Mucosa of rectum (tissue), 2 donors: ENCODE measurements around the gene INPP4A.

ENCODE experiments used
- H3K27ac ChIP-seq, 2 donors: one replicate each; pipeline ENCODE4 v1.7.0; 2013; ENCODE audit warnings: inconsistent platforms in 2 of 2, low read depth in 2 of 2, low read length in 2 of 2
- H3K27me3 ChIP-seq, 2 donors: one replicate each; pipeline ENCODE4 v1.7.0; 2013; ENCODE audit warnings: low read length in 2 of 2; ENCODE audit not compliant: control insufficient read depth in 2 of 2, insufficient read depth in 2 of 2
- H3K36me3 ChIP-seq, 2 donors: one replicate each; pipeline ENCODE4 v1.7.0; 2013; ENCODE audit warnings: low read length in 2 of 2; ENCODE audit not compliant: control insufficient read depth in 2 of 2, insufficient read depth in 2 of 2
- H3K4me1 ChIP-seq, 2 donors: one replicate each; pipeline ENCODE4 v1.7.0; 2013; ENCODE audit warnings: low read length in 2 of 2, mild to moderate bottlenecking in 1 of 2; ENCODE audit not compliant: control insufficient read depth in 2 of 2, insufficient read depth in 2 of 2
- H3K4me3 ChIP-seq, 2 donors: one replicate each; pipeline ENCODE4 v1.7.0; 2013; ENCODE audit warnings: low read length in 2 of 2
- H3K9ac ChIP-seq, 2 donors: one replicate each; pipeline ENCODE4 v1.7.0; 2013; ENCODE audit warnings: low read length in 2 of 2, low read depth in 1 of 2, mild to moderate bottlenecking in 1 of 2
- H3K9me3 ChIP-seq, 2 donors: one replicate each; pipeline ENCODE4 v1.7.0; 2013; ENCODE audit warnings: low read length in 2 of 2; ENCODE audit not compliant: control insufficient read depth in 2 of 2
- donor health status: healthy.
- donor health status: Normal muscosa, but diverticular disease.

Gene INPP4A

GRCh38 chr2:98578231-98578630 is 133.6 kb downstream of the INPP4A start:
- peaks cover 0 to 2% of the 10 kb centered on the region in 2 donors for H3K4me1 ChIP-seq
- H3K9me3 ChIP-seq, result no peaks in the 10 kb centered on the region
- peaks cover 16 to 56% of the 10 kb centered on the region in 2 donors for H3K36me3 ChIP-seq
- no peak overlapping the region for H3K27ac ChIP-seq
- H3K27me3 ChIP-seq, result no peaks in the 10 kb centered on the region
- H3K9ac ChIP-seq, result no peak overlapping the region
- H3K4me3 ChIP-seq, result no peak overlapping the region

- Histone ChIP-seq H3K27me3 (no peaks in the 10 kb centered on the region), H3K36me3 (peaks cover 16 to 55% of the 10 kb centered on the region in 2 donors), H3K4me1 (peaks cover 11 to 14% of the 10 kb centered on the region in 2 donors), H3K27ac (no peak overlapping the region), H3K9me3 (no peaks in the 10 kb centered on the region), H3K4me3 (no peak overlapping the region), H3K9ac (no peak overlapping the region)
Observed at GRCh38 chr2:98579926-98580325, 135.3 kb downstream of the INPP4A start.

- H3K9me3 ChIP-seq, result no peaks in the 10 kb centered on the region
- no peaks in the 10 kb centered on the region for H3K27me3 ChIP-seq
- H3K36me3 ChIP-seq, result peaks cover 18 to 50% of the 10 kb centered on the region in 2 donors
Observed at GRCh38 chr2:98580656-98581284, 136.1 kb downstream of the INPP4A start.

GRCh38 chr2:98582523-98582922 is 137.9 kb downstream of the INPP4A start:
- no peak overlapping the region for H3K27ac ChIP-seq
- peaks cover 11 to 14% of the 10 kb centered on the region in 2 donors for H3K4me1 ChIP-seq
- no peak overlapping the region for H3K4me3 ChIP-seq
- peaks cover 15 to 38% of the 10 kb centered on the region in 2 donors for H3K36me3 ChIP-seq
- no peaks in the 10 kb centered on the region for H3K27me3 ChIP-seq
- no peaks in the 10 kb centered on the region for H3K9me3 ChIP-seq
- no peak overlapping the region for H3K9ac ChIP-seq

More at GRCh38 chr2:98580656-98581284, 136.1 kb downstream of the INPP4A start:
- no peak overlapping the region for H3K4me3 ChIP-seq
- peaks cover 11 to 14% of the 10 kb centered on the region in 2 donors for H3K4me1 ChIP-seq
- no peak overlapping the region for H3K9ac ChIP-seq
- no peak overlapping the region for H3K27ac ChIP-seq

GRCh38 chr2:98583276-98583675 is 138.6 kb downstream of the INPP4A start:
- no peaks in the 10 kb centered on the region for H3K27me3 ChIP-seq
- H3K27ac ChIP-seq, result no peak overlapping the region
- no peaks in the 10 kb centered on the region for H3K9me3 ChIP-seq
- H3K36me3 ChIP-seq, result peaks cover 17 to 36% of the 10 kb centered on the region in 2 donors
- H3K4me1 ChIP-seq, result peaks cover 11 to 14% of the 10 kb centered on the region in 2 donors
- H3K4me3 ChIP-seq, result no peak overlapping the region
- H3K9ac ChIP-seq, result no peak overlapping the region

GRCh38 chr2:98583816-98584618 is 139.4 kb downstream of the INPP4A start:
- Histone ChIP-seq H3K4me1 (peaks cover 11 to 14% of the 10 kb centered on the region in 2 donors), H3K27ac (peak overlapping the region; percentile 43 to 45), H3K27me3 (no peaks in the 10 kb centered on the region), H3K36me3 (peaks cover 20 to 36% of the 10 kb centered on the region in 2 donors), H3K9ac (no peak overlapping the region), H3K9me3 (no peaks in the 10 kb centered on the region), H3K4me3 (peak overlapping the region in 1 of 2 donors; percentile 38)

GRCh38 chr2:98585386-98585785 is 140.7 kb downstream of the INPP4A start:
- Histone ChIP-seq H3K9ac (no peak overlapping the region), H3K27ac (no peak overlapping the region), H3K36me3 (peaks cover 24 to 33% of the 10 kb centered on the region in 2 donors), H3K4me1 (peaks cover 11 to 14% of the 10 kb centered on the region in 2 donors), H3K9me3 (no peaks in the 10 kb centered on the region), H3K4me3 (no peak overlapping the region), H3K27me3 (no peaks in the 10 kb centered on the region)

- H3K9me3 ChIP-seq, result no peaks in the 10 kb centered on the region
- peaks cover 11 to 14% of the 10 kb centered on the region in 2 donors for H3K4me1 ChIP-seq
- H3K4me3 ChIP-seq, result no peak overlapping the region
- no peak overlapping the region for H3K27ac ChIP-seq
- H3K36me3 ChIP-seq, result peaks cover 31 to 33% of the 10 kb centered on the region in 2 donors
- no peak overlapping the region for H3K9ac ChIP-seq
- no peaks in the 10 kb centered on the region for H3K27me3 ChIP-seq
Observed at GRCh38 chr2:98586551-98587140, 142.0 kb downstream of the INPP4A start.

- no peak overlapping the region for H3K4me3 ChIP-seq
- H3K27ac ChIP-seq, result no peak overlapping the region
- peaks cover 4 to 5% of the 10 kb centered on the region in 2 donors for H3K4me1 ChIP-seq
- H3K9me3 ChIP-seq, result no peaks in the 10 kb centered on the region
- H3K9ac ChIP-seq, result no peak overlapping the region
- peaks cover 20% of the 10 kb centered on the region in 2 donors for H3K36me3 ChIP-seq
- H3K27me3 ChIP-seq, result no peaks in the 10 kb centered on the region
Observed at GRCh38 chr2:98588880-98589431, 144.3 kb downstream of the INPP4A start.

GRCh38 chr2:98589489-98589888 is 144.8 kb downstream of the INPP4A start:
- Histone ChIP-seq H3K4me3 (no peak overlapping the region), H3K4me1 (peaks cover under 1 to 1% of the 10 kb centered on the region in 2 donors), H3K27me3 (no peaks in the 10 kb centered on the region), H3K9ac (no peak overlapping the region), H3K9me3 (no peaks in the 10 kb centered on the region), H3K36me3 (peaks cover 18 to 20% of the 10 kb centered on the region in 2 donors), H3K27ac (no peak overlapping the region)
